GM21526 (cell line): Measurements from ENCODE around the gene GAST.
"Not testable (repeated sequence)": the region's sequence is repeated elsewhere in the genome, so short reads cannot be mapped to it uniquely, and the experiment has no call there.

Source experiments
- ATAC-seq: cut with Tn5 transposase; IDR thresholded peaks from one replicate; pipeline ENCODE4 v1.9.1; 2021; ENCODE audit warnings: moderate library complexity; ENCODE audit not compliant: unreplicated experiment, low FRiP score

Gene GAST

GRCh38 chr17:41711669-41712400 is at the start of gene GAST:
Gene GAST, plus strand, starts transcription at chr17:41712331. Its CDS starts 3,106 bp downstream, at chr17:41715437.
- no peak for ATAC-seq

DNA sequence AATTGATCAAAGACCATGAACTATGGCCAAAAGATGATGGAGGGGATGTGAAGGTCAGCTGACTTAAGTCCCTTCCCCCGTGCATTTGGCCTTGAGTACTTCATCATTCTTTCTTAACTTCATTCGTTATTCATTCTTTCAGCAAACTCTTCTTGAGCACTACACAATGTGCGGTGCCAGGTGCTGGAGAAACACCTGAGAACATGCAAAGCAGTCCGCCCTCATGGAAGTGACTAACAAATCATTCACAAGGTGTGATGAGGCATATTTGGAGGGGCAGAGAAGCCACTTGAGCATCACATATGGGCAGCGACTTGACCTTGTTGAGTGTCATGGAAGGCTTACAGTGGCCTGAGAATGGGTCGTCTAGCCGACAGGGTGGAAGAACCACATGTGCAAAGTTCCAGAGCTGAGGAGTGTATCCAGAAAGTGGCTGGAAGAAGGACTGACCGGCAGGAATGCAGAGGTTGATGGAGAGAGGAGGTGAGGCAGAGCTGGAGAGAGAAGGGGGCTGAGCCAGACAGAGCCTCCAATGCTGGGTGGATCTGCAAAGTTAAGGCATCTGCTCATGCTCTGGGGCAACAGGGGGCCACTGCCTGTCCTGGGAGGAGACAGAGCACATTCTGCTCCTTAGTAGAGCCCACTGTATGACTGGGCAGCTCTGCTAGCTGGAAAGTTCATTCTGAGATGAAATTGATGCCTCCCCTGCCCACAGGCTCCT is 48.5 kb upstream of the GAST start:
- no peak for ATAC-seq

- ATAC-seq: no peak
Measured at GRCh38 chr17:41664172-41664457, 48.0 kb upstream of the GAST start.

GRCh38 chr17:41664587-41665565 is 47.3 kb upstream of the GAST start:
- ATAC-seq: no peak

DNA sequence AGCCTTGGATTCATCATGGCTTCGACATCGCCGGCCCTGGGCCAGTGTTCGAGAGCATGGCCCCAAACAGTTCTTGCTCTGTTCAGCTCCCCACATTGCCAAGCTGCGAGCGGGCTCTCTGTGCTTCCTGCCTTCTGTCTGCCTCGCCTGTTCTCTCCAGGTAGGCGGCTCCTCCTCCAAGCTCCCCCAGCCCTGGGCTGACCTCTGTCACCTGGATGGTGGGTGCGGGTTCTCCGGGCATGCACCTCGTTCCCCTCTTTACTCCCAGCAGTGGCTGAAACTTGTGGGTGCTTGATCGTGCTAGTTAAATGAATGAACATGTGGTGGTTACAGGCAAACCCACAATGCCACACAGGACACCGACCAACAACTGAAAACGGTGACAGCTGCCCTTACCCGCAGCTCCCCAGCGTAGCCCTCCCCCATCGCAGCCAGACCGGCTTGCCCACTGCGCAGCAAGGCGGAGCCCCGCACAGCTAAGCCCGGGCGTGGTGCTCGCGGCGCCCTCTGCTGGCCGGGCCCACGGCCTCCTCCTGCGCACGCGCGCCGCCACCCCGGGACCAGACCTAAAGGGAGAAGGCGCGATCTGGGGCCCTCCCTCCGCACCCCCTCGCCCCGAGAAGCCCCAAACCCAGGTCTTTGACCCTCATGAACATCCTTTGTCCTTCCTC is 46.4 kb upstream of the GAST start:
- peak; percentile 63 for ATAC-seq

- ATAC-seq: peak; percentile 20
Measured at GRCh38 chr17:41666237-41666641, 45.9 kb upstream of the GAST start.

DNA sequence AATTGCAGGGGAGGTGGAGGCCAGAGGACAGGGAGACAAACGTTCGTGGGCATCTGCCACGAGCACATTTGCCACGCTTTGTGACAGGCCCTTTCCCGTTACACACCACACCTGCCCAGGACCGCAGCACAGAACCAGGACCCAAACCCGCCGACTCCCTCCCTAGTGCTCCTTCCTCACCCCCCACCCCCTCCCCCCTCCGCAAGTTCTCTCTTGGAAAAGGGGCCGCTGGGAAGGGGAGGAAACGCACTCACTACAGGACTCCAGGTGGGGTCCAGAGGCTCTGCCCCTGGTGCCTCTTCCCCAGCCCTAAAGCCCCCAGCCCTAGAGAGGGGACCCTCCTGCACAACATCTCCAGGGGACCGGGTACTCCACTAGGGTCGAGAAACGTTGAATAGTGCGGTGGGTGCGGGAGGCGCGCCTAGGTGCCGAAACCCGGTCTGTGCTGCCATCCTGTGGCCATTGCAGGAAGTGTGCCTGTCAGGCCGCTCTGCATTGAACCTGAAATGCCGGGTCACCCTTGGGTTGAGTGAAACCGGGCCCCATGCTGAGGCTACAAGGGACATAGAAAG is 45.3 kb upstream of the GAST start:
- ATAC-seq: peak; percentile 42

DNA sequence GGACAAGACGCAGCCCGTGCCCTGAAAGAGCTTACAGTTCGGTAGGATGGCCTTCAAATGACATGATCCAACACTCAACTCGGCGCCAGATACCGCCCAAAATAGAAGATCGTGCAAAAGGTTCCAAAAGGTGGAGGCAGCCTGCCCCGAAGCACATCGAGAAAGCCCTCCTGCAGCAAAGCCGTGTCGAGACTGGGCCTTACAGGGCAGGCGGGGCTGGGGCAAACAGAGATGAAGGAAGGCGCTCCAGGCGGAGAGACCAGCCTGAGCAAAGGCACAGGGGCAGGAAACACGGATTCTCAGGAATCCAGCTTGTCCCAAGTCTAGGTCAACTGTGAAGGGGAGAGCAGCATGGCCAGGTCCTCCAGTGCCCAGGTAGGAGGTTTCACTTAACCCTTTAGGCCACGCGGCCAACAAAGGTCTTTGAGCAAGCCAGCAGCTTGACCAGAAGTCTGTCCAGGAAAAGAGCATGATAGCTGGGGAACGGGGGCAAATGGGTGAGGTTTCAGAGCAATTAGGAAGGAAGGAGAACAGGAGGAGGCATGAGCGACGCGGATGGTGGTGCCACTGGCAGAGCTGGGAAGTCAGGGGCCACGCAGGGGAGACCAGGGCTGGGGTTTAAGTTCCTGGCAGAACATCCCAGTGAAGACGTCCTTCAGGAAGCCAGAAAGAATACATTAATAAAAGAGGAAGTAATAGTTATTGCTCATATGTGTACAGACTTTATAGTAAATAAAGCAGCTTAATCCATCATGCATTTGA is 44.7 kb upstream of the GAST start:
- ATAC-seq: no peak

DNA sequence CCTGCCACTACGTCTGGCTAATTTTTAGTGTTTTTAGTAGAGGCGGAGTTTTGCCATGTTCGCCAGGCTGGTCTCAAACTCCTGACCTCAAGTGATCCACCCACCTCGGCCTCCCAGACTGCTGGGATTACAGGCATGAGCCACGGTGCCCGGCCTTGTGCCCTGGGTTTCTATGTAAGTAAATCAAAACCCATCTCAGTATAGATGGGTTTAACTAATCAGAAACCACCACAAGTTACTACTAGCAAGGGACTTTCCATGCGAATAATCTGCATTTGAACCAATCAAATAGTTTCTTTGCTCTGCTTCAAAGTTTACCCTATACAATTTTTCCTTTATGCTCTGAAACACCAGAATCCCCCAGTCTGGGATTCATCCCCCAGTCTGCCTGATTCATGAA is 40.0 kb upstream of the GAST start:
- no peak for ATAC-seq

- ATAC-seq: not testable (repeated sequence)
Measured at GRCh38 chr17:41675157-41676057, 36.7 kb upstream of the GAST start.

DNA sequence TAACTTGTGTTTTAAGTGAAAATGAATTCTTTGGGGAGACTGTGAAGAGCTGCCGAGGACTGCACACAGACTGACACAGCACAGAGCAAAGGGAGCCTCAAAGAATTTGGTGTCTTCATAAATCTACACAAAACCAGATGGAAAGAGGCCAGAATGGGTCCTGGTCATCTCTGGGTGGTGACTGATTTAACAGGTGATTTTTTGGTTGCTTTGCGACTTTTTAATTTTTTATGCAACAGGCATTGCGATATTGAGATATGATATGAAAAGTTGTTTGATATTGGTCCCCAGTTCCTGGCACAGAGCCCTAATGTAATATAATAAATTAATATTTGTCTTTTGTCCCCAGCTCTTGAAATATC is 36.1 kb upstream of the GAST start:
- ATAC-seq: no peak

- no peak for ATAC-seq
Measured at GRCh38 chr17:41678411-41678906, 33.7 kb upstream of the GAST start.

DNA sequence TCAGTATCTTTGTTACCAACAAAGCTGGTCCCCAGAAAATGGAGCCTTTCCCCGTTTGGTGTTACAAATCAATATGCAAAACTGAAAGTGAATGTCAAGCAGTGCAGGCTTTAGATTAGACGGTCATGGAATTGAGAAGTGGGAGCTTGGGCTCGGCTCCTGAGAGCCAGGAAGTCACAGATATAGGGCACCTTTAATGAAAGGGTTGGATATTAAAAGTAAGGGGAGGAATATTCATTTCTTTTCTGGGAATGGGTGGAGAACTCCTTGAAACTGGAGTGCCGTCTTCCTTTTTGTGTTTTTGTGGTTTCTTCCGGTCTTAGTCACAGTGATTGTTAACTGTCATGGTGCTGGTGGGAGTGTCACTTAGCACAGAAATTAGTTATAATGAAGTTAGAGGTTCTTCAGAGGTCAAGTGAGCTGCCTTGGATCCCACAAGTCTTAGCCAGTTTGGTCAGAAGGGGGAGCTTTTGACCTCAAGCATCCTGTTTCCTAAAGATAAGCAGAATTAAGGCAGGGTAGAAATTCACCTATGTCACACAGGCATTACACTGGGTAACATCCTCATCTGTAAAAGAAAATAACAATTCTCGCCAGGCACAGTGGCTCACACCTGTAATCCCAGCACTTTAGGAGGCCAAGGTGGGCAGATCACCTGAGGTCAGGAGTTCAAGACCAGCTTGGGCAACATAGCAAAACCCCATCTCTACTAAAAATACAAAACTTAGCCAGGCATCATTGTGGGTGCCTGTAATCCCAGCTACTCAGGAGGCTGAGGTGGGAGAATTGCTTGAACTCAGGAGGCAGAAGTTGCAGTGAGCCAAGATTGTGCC is 33.0 kb upstream of the GAST start:
- ATAC-seq: no peak

GRCh38 chr17:41679740-41680425 is 32.2 kb upstream of the GAST start:
- no peak for ATAC-seq

DNA sequence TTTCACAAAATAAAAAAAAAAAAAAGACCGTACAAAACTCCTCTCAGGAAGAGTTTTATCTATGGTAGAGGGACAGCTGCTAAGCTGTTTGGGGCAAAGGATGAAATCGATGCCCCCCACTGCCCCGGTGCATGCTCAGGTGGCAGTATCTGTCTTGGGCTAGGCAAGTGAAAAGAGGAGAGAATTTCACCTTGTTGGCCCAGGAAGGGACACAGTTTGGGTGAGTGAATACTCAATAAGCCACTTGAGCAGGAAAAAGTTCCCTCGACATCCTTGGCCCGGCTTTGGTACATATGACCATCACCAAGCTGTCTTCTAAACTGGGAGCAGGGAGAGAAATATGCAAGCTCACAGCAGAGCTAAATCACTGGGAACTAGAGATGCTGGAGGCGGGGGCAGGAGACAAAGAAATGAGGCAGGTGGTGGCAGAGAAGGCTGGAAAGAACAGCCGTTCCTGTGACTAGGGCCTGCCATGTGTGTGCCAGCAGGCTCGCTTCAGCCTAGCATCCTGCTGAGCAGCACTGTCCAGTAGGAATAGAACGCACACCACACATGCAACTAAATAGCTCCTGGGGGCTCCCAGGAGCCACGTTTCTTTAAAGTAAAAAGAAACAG is 31.6 kb upstream of the GAST start:
- no peak for ATAC-seq

GRCh38 chr17:41681776-41682175 is 30.4 kb upstream of the GAST start:
- ATAC-seq: no peak

DNA sequence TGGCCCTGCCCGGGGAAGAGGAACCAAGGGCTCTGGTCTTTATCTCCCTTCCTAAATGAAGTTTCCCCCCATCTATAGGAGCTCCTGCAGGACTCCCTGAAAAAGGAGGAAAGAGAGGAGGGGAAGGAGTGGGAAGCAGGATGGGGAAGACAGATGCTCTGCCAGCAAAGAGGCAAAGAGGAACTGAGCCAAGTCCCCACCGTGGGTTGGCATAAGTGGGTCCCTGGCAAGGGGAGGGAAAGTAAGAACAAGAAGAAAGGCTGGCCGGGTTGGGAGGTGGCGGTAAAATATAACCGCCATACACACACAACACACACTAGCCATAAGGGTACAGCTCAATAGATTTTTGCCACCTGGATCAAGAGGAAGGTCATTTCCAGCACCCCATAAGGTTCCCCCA is 29.5 kb upstream of the GAST start:
- ATAC-seq: no peak
